Measurements from ENCODE around the gene ATOH8. TPM values are rescaled to one million over a fixed set of nuclear protein-coding genes. Genes with fewer than 3 reads are reported as not detected.
A peak's percentile ranks its signal among the peaks of the same experiment; 100 is the strongest.

ATOH8 gene
- 3.6 and 10.9 TPM in 2 replicates for total RNA-seq

GRCh38 chr2:85753525-85754312 is at the start of gene ATOH8:
TSS of gene ATOH8 (plus strand) at chr2:85753991. CDS start at chr2:85754190, 199 bp downstream.

Small RNA genes lying within 50 kb of the gene (small RNA-seq; reads per million reads assigned to genes)
- gene MIR6071 (ENCODE audit: low replicate concordance): not detected
- gene RN7SKP83 (ENCODE audit: low replicate concordance): not detected
- gene RNU1-38P (ENCODE audit: low replicate concordance): 4.7 reads per million, percentile 87 among the genes with 10 or more reads in this experiment

Other genes with a start within 250 kb of the ATOH8 start
- 134 and 154 TPM in 2 replicates for gene MAT2A, start 214.8 kb upstream of the ATOH8 start, total RNA-seq
- gene GGCX, start 192.5 kb upstream of the ATOH8 start, total RNA-seq: 54.9 and 56.6 TPM in 2 replicates
- 11.8 and 14.0 TPM in 2 replicates for gene VAMP8, start 176.4 kb upstream of the ATOH8 start, total RNA-seq
- gene VAMP5, start 169.6 kb upstream of the ATOH8 start, total RNA-seq: 14.7 and 22.8 TPM in 2 replicates
- 147 and 289 TPM in 2 replicates for gene RNF181, start 158.2 kb upstream of the ATOH8 start, total RNA-seq
- 14.6 and 17.7 TPM in 2 replicates for gene TMEM150A, start 151.3 kb upstream of the ATOH8 start, total RNA-seq
- 14.0 and 14.7 TPM in 2 replicates for gene C2orf68, start 141.9 kb upstream of the ATOH8 start, total RNA-seq
- 46.8 and 49.1 TPM in 2 replicates for gene USP39, start 137.8 kb upstream of the ATOH8 start, total RNA-seq
- not detected in 2 replicates for gene SFTPB, start 85.8 kb upstream of the ATOH8 start, total RNA-seq
- gene GNLY, start 59.6 kb upstream of the ATOH8 start, total RNA-seq: not detected in 2 replicates
- 21.0 and 68.7 TPM in 2 replicates for gene ST3GAL5, start 135.0 kb downstream of the ATOH8 start, total RNA-seq

Data from placental pericyte (primary cell).